GM12878 (cell line): ENCODE measurements around the gene PAXX.

Experiments used
- EZH2 ChIP-seq: IDR thresholded peaks from 2 replicates; pipeline ENCODE4 v1.6.1; 2012; ENCODE audit warnings: low read depth, mild to moderate bottlenecking, control low read depth, inconsistent platforms, low read length, borderline replicate concordance; ENCODE audit not compliant: control insufficient read depth
- IRF3 ChIP-seq: fragments of 450-650 bp; IDR thresholded peaks from 2 replicates; pipeline ENCODE4 v1.6.1; 2014; ENCODE audit warnings: mild to moderate bottlenecking
- NFYB ChIP-seq: IDR thresholded peaks from 2 replicates; pipeline ENCODE4 v1.6.1; 2011; ENCODE audit warnings: low read depth, mild to moderate bottlenecking, low read length, improper control_type of control experiment, moderate library complexity; ENCODE audit not compliant: insufficient read depth
- NKRF ChIP-seq: fragments of 450-650 bp; conservative IDR thresholded peaks from 2 replicates; pipeline ENCODE4 v1.6.1; 2017; ENCODE audit warnings: mild to moderate bottlenecking, moderate library complexity
- NR2C2 ChIP-seq: IDR thresholded peaks from 2 replicates; pipeline ENCODE4 v1.6.1; 2011; ENCODE audit warnings: borderline replicate concordance, low read depth; ENCODE audit not compliant: control insufficient read depth, insufficient read length
- POLR2A ChIP-seq: IDR thresholded peaks from 2 replicates; pipeline ENCODE4 v1.6.1; 2011; ENCODE audit warnings: low read depth, mild to moderate bottlenecking, low read length
- RAD21 ChIP-seq: IDR thresholded peaks from 2 replicates; pipeline ENCODE4 v1.6.1; 2011; ENCODE audit warnings: mild to moderate bottlenecking, low read depth, low read length, moderate library complexity; ENCODE audit not compliant: insufficient read depth
- SIN3A ChIP-seq: IDR thresholded peaks from 2 replicates; pipeline ENCODE4 v1.6.1; 2012; ENCODE audit warnings: low read depth, low read length, improper control_type of control experiment
- ZNF274 ChIP-seq: IDR thresholded peaks from one replicate; pipeline ENCODE4 v1.8.0; 2011; ENCODE audit not compliant: insufficient read length, insufficient read depth
- ZNF622 ChIP-seq: fragments of 450-650 bp; IDR thresholded peaks from 2 replicates; pipeline ENCODE4 v1.6.1; 2017; ENCODE audit warnings: mild to moderate bottlenecking, inconsistent platforms
- TF ChIP-seq, protein P1 (sequence below): IDR thresholded peaks from 2 replicates; pipeline ENCODE4 v1.6.1; 2012; ENCODE audit warnings: low read depth, low read length, improper control_type of control experiment
- TF ChIP-seq, protein P2 (sequence below), 3 experiments: IDR thresholded peaks in 2 of 3; conservative IDR thresholded peaks in 1 of 3; 2 replicates each; pipeline ENCODE4 v1.5.1; 2011; ENCODE audit warnings: low read depth in 3 of 3, low read length in 3 of 3, mild to moderate bottlenecking in 3 of 3, control low read depth in 2 of 3, moderate library complexity in 2 of 3, inconsistent platforms in 1 of 3, mixed read lengths in 1 of 3; ENCODE audit not compliant: control insufficient read depth in 2 of 3, insufficient read depth in 1 of 3; ENCODE audit errors: extremely low read depth in 1 of 3

DNA sequence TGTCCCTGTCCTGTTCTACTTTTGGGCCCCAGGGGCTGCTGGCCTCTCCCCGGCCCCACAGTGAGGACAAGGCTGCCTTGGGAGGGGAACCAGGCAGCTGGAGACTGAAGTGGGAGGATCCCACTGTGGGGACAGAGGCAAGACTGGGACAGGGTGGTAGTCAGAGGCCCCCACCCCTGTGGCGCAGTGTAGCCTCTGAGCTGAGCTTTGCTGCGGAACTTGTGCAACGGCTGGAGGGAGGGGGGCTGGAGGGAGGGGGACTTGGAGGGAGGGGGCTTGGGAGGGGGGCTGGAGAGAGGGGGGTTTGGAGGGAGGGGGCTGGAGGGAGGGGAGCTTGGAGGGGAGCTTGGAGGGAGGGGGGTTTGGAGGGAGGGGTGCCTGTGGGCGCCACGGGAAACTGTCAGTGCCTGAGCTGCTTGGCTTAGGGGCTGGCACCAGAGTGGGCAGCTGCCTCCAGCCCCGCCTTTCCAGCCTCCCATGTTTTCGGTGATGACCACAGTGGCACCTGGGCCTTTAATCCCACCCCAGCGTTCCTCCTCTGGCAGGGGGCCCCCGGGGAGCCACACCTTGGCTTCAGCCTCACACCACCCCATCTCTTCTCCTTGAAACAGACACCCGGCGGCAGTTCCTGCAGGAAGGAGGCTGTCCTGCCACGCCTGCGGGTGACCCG lies 42.0 kb downstream of the PAXX start:
- TF ChIP-seq ZNF622 (no peak), POLR2A (no peak), NKRF (no peak), EZH2 (no peak), SIN3A (no peak), ZNF274 (no peak), NFYB (no peak), NR2C2 (no peak), IRF3 (no peak), RAD21 (no peak)
- TF ChIP-seq, protein P1, sequence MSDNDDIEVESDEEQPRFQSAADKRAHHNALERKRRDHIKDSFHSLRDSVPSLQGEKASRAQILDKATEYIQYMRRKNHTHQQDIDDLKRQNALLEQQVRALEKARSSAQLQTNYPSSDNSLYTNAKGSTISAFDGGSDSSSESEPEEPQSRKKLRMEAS, result no peak
- TF ChIP-seq, protein P2, sequence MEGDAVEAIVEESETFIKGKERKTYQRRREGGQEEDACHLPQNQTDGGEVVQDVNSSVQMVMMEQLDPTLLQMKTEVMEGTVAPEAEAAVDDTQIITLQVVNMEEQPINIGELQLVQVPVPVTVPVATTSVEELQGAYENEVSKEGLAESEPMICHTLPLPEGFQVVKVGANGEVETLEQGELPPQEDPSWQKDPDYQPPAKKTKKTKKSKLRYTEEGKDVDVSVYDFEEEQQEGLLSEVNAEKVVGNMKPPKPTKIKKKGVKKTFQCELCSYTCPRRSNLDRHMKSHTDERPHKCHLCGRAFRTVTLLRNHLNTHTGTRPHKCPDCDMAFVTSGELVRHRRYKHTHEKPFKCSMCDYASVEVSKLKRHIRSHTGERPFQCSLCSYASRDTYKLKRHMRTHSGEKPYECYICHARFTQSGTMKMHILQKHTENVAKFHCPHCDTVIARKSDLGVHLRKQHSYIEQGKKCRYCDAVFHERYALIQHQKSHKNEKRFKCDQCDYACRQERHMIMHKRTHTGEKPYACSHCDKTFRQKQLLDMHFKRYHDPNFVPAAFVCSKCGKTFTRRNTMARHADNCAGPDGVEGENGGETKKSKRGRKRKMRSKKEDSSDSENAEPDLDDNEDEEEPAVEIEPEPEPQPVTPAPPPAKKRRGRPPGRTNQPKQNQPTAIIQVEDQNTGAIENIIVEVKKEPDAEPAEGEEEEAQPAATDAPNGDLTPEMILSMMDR (IDR thresholded peaks at IDR 0.05 in 2 of 3, conservative IDR thresholded peaks at IDR 0.05 in 1 of 3; ENCODE audit: control insufficient read depth in 2 of 3, extremely low read depth in 1 of 3, insufficient read depth in 1 of 3, low read depth in 3 of 3, low read length in 3 of 3), result no peak
